SH-SY5Y (cell line): ENCODE measurements around the gene XYLT1.

ENCODE experiments used
- GATA2 ChIP-seq: IDR thresholded peaks from 2 replicates; pipeline ENCODE4 v1.6.1; 2011; ENCODE audit warnings: mild to moderate bottlenecking, low read depth, low read length
- GATA3 ChIP-seq: IDR thresholded peaks from 2 replicates; pipeline ENCODE4 v1.6.1; 2011; ENCODE audit warnings: low read depth, mild to moderate bottlenecking, low read length, moderate library complexity

DNA sequence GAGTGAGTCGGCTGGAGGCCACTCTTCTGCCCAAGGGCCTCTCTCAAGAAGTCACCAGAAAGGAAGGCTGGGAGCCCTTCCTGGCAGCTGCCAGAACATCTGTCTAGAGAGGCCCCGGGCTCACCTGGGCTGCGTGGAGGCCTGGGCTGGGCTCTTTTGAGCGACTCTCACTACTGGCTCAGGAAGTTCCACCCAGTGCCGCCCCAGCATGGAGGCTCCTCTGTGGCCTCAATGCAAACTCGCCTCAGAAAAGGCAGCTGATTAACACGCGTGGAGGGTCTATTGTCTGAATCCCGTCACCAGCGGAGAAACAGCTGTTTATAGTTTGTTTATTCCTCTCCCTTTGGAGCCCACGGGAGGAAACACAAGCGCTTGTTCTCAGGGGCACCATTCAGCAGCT is 25.3 kb downstream of the XYLT1 start:
- TF ChIP-seq GATA3 (no peak), GATA2 (no peak)
